ENCODE measurements around the gene YIF1B. TPM values are rescaled to one million over a fixed set of nuclear protein-coding genes. Genes with fewer than 3 reads are reported as not detected.
A peak's percentile ranks its signal among the peaks of the same experiment; 100 is the strongest.

YIF1B gene
- total and polyA plus RNA-seq, 2 of the 4 experiments (the other 2 are of a cell fraction), result 72.2 to 165 TPM

DNA sequence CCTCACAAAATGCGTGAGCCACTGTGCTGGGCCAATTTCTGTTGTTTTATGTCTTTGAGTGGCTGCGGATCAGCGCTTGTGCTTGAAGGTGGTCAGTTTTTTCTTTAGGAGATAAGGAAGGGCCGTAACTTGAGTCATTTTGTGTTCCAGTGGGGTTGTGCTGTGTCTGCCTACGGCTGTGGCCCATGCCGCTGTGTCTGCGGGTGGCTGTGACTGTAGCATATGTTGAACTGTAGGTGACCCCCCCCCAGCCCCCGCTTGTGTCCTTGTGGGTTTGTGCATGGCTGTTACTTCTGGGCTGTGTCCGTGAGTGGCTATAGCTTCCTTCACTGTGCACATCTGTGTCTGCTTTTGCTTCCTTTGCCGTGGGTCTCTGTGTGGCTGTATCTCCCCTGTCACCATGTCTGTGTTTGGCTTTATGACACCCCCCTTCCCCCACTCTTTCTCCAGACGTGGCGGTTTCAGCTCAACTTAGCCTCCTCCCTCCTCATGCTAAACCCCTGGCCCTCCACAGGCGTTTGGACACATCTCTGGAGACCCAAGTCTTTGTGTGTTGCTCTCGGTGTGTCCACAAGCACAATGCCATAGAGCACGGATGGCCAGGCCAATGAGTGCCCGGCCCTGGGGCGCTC is 60.2 kb downstream of the YIF1B start:
- Histone ChIP-seq H2BK120ac (ENCODE audit: low read depth, low read length) (no peak overlapping the region), H3K36me3 (ENCODE audit: control insufficient read depth, insufficient read depth, low read length) (no peaks in the 10 kb centered on the region), H3K4me1 (ENCODE audit: control insufficient read depth, insufficient read depth, low read length) (peaks cover 31% of the 10 kb centered on the region), H3K27me3 (ENCODE audit: control insufficient read depth, insufficient read depth, low read length) (no peaks in the 10 kb centered on the region; the same call in 1 of the 2 replicates), H3K4me2 (ENCODE audit: low read depth, low read length) (no peak overlapping the region; the same call in 1 of the 2 replicates), H4K20me1 (ENCODE audit: insufficient read depth, low read length) (no peaks in the 10 kb centered on the region), H3K4ac (ENCODE audit: low read depth, low read length) (peak overlapping the region; percentile 20; the same call in 1 of the 2 replicates), H4K5ac (ENCODE audit: low read depth, low read length) (no peak overlapping the region), H2AK9ac (replicated peaks; ENCODE audit: low read depth, low read length, poor library complexity) (peak overlapping the region; percentile 24), H3K23ac (ENCODE audit: low read depth, low read length) (no peak overlapping the region), H3K18ac (ENCODE audit: low read depth, low read length) (no peak overlapping the region), H3K56ac (ENCODE audit: extremely low read depth, insufficient read depth, low read length) (no peak overlapping the region), H3K4me3 (ENCODE audit: insufficient read depth, low read depth, low read length) (no peak overlapping the region), H3K9me1 (ENCODE audit: insufficient read depth, low read length) (peaks cover 3% of the 10 kb centered on the region; the same call in 1 of the 2 replicates), H2BK15ac (ENCODE audit: low read depth, low read length) (no peak overlapping the region), H2AFZ (replicated peaks; ENCODE audit: low read length, poor library complexity) (peak overlapping the region; percentile 88), H4K8ac (ENCODE audit: low read depth in 2 of 2, low read length in 2 of 2) (no peak overlapping the region), H3K9me3 (ENCODE audit: control insufficient read depth, insufficient read depth, low read length) (no peaks in the 10 kb centered on the region), H2BK5ac (ENCODE audit: low read depth, low read length, poor library complexity, severe bottlenecking) (no peak overlapping the region), H3K9ac (ENCODE audit: low read depth, low read length) (no peak overlapping the region), H2BK20ac (ENCODE audit: low read depth, low read length) (no peak overlapping the region), H3K14ac (replicated peaks; ENCODE audit: low read depth, low read length) (no peak overlapping the region), H3K27ac (ENCODE audit: insufficient read depth, low read length) (no peak overlapping the region), H2AK5ac (ENCODE audit: low read depth, low read length) (0 out of 2 replicates have a peak overlapping the region, but pooled peaks have one; percentile 16), H4K91ac (ENCODE audit: insufficient read depth, low read depth, low read length) (no peak overlapping the region; the same call in 1 of the 2 replicates), H3K79me1 (ENCODE audit: low read depth in 1 of 2, low read length in 2 of 2) (no peaks in the 10 kb centered on the region)
- intact Hi-C loops (cut with micrococcal nuclease), result no loop called here
- no TSS peak for BruUV-seq (replicated peaks)
- dilution Hi-C loops (cut with HindIII; ENCODE audit: low sequenced_read_pairs, unreplicated experiment), result no loop called here
- ChIA-PET CTCF (no interaction called here), POLR2A (ENCODE audit: unreplicated experiment) (interaction anchor here (0.6 kb wide), 1 partner anchor 50 kb away, joined by 3 read pairs; no protein-coding TSS in a partner anchor)
- TF ChIP-seq, protein P1, sequence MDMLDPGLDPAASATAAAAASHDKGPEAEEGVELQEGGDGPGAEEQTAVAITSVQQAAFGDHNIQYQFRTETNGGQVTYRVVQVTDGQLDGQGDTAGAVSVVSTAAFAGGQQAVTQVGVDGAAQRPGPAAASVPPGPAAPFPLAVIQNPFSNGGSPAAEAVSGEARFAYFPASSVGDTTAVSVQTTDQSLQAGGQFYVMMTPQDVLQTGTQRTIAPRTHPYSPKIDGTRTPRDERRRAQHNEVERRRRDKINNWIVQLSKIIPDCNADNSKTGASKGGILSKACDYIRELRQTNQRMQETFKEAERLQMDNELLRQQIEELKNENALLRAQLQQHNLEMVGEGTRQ (IDR thresholded peaks at IDR 0.05; ENCODE audit: low read depth, low read length), result no peak
- TF ChIP-seq MAZ (IDR thresholded peaks at IDR 0.05; ENCODE audit: borderline replicate concordance, low read depth, low read length), result no peak
- no peak for TF ChIP-seq SMC3 (IDR thresholded peaks at IDR 0.05; ENCODE audit: low read depth, low read length)
- TF ChIP-seq, protein P2, sequence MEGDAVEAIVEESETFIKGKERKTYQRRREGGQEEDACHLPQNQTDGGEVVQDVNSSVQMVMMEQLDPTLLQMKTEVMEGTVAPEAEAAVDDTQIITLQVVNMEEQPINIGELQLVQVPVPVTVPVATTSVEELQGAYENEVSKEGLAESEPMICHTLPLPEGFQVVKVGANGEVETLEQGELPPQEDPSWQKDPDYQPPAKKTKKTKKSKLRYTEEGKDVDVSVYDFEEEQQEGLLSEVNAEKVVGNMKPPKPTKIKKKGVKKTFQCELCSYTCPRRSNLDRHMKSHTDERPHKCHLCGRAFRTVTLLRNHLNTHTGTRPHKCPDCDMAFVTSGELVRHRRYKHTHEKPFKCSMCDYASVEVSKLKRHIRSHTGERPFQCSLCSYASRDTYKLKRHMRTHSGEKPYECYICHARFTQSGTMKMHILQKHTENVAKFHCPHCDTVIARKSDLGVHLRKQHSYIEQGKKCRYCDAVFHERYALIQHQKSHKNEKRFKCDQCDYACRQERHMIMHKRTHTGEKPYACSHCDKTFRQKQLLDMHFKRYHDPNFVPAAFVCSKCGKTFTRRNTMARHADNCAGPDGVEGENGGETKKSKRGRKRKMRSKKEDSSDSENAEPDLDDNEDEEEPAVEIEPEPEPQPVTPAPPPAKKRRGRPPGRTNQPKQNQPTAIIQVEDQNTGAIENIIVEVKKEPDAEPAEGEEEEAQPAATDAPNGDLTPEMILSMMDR (conservative IDR thresholded peaks at IDR 0.05; ENCODE audit: low read depth, low read length), result no peak
- TF ChIP-seq CEBPB (IDR thresholded peaks at IDR 0.05; ENCODE audit: low read depth, low read length), result no peak
- TF ChIP-seq CHD1 (IDR thresholded peaks at IDR 0.05; ENCODE audit: low read depth, low read length), result no peak
- TF ChIP-seq RCOR1 (IDR thresholded peaks at IDR 0.05; ENCODE audit: insufficient replicate concordance, low read length), result no peak
- TF ChIP-seq NFE2L2 (IDR thresholded peaks at IDR 0.05; ENCODE audit: low read depth, low read length), result no peak
- no peak for TF ChIP-seq BHLHE40 (IDR thresholded peaks at IDR 0.05; ENCODE audit: low read depth, low read length)
- no peak for TF ChIP-seq RFX5 (IDR thresholded peaks at IDR 0.05; ENCODE audit: low read depth, low read length)
- no peak for TF ChIP-seq RAD21 (IDR thresholded peaks at IDR 0.05; ENCODE audit: low read length)
- TF ChIP-seq MAFK (IDR thresholded peaks at IDR 0.05; ENCODE audit: low read depth, low read length), result no peak
- ATAC-seq (ENCODE audit: low read depth) (no peak), DNase-seq (no peak)
- in situ Hi-C loops (cut with MboI; ENCODE audit: low sequenced_read_pairs), result no loop called here
- 49% methylated on average over 10 of the region's 17 CpGs; no CpG with 5 or more reads in 1 of the 2 experiments for WGBS, 2 experiments (ENCODE audit: extremely low coverage in 2 of 2, insufficient read length in 1 of 2)
